ENCODE data around the gene MAD2L1.

- TF ChIP-seq GATA2 (IDR thresholded peaks at IDR 0.05; ENCODE audit: low read depth, low read length) (no peak), GATA3 (IDR thresholded peaks at IDR 0.05; ENCODE audit: low read depth, low read length) (no peak)
These were observed 603 bp downstream of the MAD2L1 start for GRCh38 chr4:120065974-120066516.
